Measurements from ENCODE around the gene CTTN. TPM values are rescaled to one million over a fixed set of nuclear protein-coding genes. Genes with fewer than 3 reads are reported as not detected.

The CTTN gene
- total RNA-seq, 4 donors from 2014 or later: 92.8 to 226 (median 134) TPM

GRCh38 chr11:70399681-70400112, 1.4 kb downstream of the CTTN start:
- Histone ChIP-seq H3K4me3 (peak overlapping the region; percentile 78 to 99 (median 89)), H3K9me3 (no peaks in the 10 kb centered on the region), H3K27me3 (no peaks in the 10 kb centered on the region), H3K27ac (peak overlapping the region; percentile 90 to 97 (median 95)), H3K4me1 (peaks cover 24 to 30% of the 10 kb centered on the region in 2 donors), H3K36me3 (no peaks in the 10 kb centered on the region)
- intact Hi-C loops (cut with DNase I; ENCODE audit: low total_unique reads): loop anchor here (5.0 to 10.0 kb wide), 3 partner anchors 127 to 1557 kb away; partner anchors contain the start of genes CPT1A, FADD and PPFIA1
- ATAC-seq (peak; percentile 90), DNase-seq (peak; percentile 85 to 89)
- peak; percentile 72 to 85 for TF ChIP-seq POLR2A (IDR thresholded peaks at IDR 0.05)
- TF ChIP-seq, protein P1, sequence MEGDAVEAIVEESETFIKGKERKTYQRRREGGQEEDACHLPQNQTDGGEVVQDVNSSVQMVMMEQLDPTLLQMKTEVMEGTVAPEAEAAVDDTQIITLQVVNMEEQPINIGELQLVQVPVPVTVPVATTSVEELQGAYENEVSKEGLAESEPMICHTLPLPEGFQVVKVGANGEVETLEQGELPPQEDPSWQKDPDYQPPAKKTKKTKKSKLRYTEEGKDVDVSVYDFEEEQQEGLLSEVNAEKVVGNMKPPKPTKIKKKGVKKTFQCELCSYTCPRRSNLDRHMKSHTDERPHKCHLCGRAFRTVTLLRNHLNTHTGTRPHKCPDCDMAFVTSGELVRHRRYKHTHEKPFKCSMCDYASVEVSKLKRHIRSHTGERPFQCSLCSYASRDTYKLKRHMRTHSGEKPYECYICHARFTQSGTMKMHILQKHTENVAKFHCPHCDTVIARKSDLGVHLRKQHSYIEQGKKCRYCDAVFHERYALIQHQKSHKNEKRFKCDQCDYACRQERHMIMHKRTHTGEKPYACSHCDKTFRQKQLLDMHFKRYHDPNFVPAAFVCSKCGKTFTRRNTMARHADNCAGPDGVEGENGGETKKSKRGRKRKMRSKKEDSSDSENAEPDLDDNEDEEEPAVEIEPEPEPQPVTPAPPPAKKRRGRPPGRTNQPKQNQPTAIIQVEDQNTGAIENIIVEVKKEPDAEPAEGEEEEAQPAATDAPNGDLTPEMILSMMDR (IDR thresholded peaks at IDR 0.05 in 4 of 5, conservative IDR thresholded peaks at IDR 0.05 in 1 of 5): no peak
- in situ Hi-C loops (cut with MboI; ENCODE audit: low sequenced_read_pairs in 4 of 4): no loop called here

DNA sequence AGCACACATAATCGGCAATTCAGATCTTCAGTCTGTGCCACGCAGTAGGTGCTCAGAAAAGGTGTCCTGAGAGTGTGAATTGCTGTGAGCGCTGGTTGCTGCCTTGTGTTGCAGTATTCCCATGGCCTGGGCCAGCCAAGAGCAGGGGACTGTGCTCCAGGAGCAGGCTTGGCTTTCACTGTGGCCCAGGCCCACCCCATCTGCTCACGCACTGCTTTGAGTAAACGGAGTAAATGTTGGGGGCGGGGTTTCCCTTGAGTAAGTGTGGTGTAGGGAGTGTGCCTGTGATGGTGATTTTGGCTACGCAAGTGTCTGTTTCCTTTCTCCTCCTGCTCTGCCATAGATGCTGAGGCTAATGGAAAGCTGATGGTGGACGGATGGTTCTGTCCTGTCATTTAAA, 2.3 kb downstream of the CTTN start:
- ATAC-seq: no peak
- H3K4me3 ChIP-seq: no peak overlapping the region
- peaks cover 24 to 30% of the 10 kb centered on the region in 2 donors for H3K4me1 ChIP-seq
- H3K27me3 ChIP-seq: no peaks in the 10 kb centered on the region
- H3K27ac ChIP-seq: peak overlapping the region; percentile 90 to 97 (median 95)
- no peaks in the 10 kb centered on the region for H3K36me3 ChIP-seq
- TF ChIP-seq, protein P1 (IDR thresholded peaks at IDR 0.05 in 4 of 5, conservative IDR thresholded peaks at IDR 0.05 in 1 of 5): no peak
- TF ChIP-seq POLR2A (IDR thresholded peaks at IDR 0.05): no peak
- in situ Hi-C loops (cut with MboI; ENCODE audit: low sequenced_read_pairs in 4 of 4) (no loop called here), intact Hi-C loops (cut with DNase I; ENCODE audit: low total_unique reads) (loop anchor here (10.0 kb wide), 1 partner anchor 196 kb away; the partner anchor contains the start of gene FADD)
- no peak for DNase-seq
- H3K9me3 ChIP-seq: no peaks in the 10 kb centered on the region

DNA sequence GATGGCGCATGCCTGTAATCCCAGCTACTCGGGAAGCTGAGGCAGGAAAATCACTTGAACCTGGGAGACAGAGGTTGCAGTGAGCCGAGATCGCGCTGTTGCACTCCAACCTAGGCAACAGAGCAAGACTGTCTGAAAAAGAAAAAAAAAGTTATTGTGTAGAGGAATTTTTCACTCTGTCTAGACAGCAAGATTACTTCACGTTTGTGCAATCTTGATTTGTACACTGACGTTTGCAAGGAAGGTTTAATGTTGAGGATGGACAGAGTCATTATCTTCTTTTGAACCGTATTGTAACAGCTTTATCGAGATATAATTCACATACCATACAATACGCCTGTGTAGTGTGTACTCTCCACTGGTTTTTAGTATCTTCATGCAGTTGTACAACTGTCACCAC, 3.7 kb downstream of the CTTN start:
- in situ Hi-C loops (cut with MboI; ENCODE audit: low sequenced_read_pairs in 4 of 4) (no loop called here), intact Hi-C loops (cut with DNase I; ENCODE audit: low total_unique reads) (loop anchor here (10.0 kb wide), 1 partner anchor 197 kb away; the partner anchor contains the start of gene FADD)
- no peak overlapping the region for H3K4me3 ChIP-seq
- peaks cover 24 to 30% of the 10 kb centered on the region in 2 donors for H3K4me1 ChIP-seq
- ATAC-seq (no peak), DNase-seq (no peak)
- TF ChIP-seq, protein P1 (IDR thresholded peaks at IDR 0.05 in 4 of 5, conservative IDR thresholded peaks at IDR 0.05 in 1 of 5): no peak
- no peak for TF ChIP-seq POLR2A (IDR thresholded peaks at IDR 0.05)
- peaks cover 0 to 8% of the 10 kb centered on the region in 2 donors for H3K36me3 ChIP-seq
- H3K9me3 ChIP-seq: no peaks in the 10 kb centered on the region
- no peaks in the 10 kb centered on the region for H3K27me3 ChIP-seq
- peak overlapping the region; percentile 34 to 70 (median 38) for H3K27ac ChIP-seq

GRCh38 chr11:70402685-70403084, 4.4 kb downstream of the CTTN start:
- no peaks in the 10 kb centered on the region for H3K9me3 ChIP-seq
- TF ChIP-seq, protein P1 (IDR thresholded peaks at IDR 0.05 in 4 of 5, conservative IDR thresholded peaks at IDR 0.05 in 1 of 5): no peak
- TF ChIP-seq POLR2A (IDR thresholded peaks at IDR 0.05): no peak
- H3K36me3 ChIP-seq: peaks cover 0 to 15% of the 10 kb centered on the region in 2 donors
- DNase-seq (no peak), ATAC-seq (no peak)
- in situ Hi-C loops (cut with MboI; ENCODE audit: low sequenced_read_pairs in 4 of 4) (no loop called here), intact Hi-C loops (cut with DNase I; ENCODE audit: low total_unique reads) (loop anchor here (10.0 kb wide), 1 partner anchor 198 kb away; the partner anchor contains the start of gene FADD)
- no peaks in the 10 kb centered on the region for H3K27me3 ChIP-seq
- peak overlapping the region; percentile 34 to 70 (median 38) for H3K27ac ChIP-seq
- H3K4me3 ChIP-seq: no peak overlapping the region
- peaks cover 18 to 25% of the 10 kb centered on the region in 2 donors for H3K4me1 ChIP-seq
